K562 (cell line): ENCODE results near the gene PSAP. TPM values are rescaled to one million over a fixed set of nuclear protein-coding genes. Genes with fewer than 3 reads are reported as not detected.

Experiments
- ATAC-seq: fragments of 200-7000 bp; cut with Tn5 transposase; 3 replicates; pipeline ENCODE4 v1.9.1; 2020; ENCODE audit warnings: moderate library complexity
- BruUV-seq: library from RNA; stranded (reverse); fragments of 400-500 nt; replicated peaks from 2 replicates; lab custom pipeline; 2021; lab: Mats Ljungman, UMichigan
- CTCF ChIA-PET: fragments of 300-600 bp; formaldehyde crosslinking; extraction: SDS; loops from one replicate; lab custom pipeline; 2021; ENCODE audit warnings: low intra/inter-chr PET ratio; lab: Yijun Ruan, JAX
- POLR2A ChIA-PET: fragments of 300-600, 350-650 bp; sonication (Branson Sonifier 250); formaldehyde crosslinking; extraction: SDS; loops from one replicate; lab custom pipeline; 2021; ENCODE audit warnings: antibody characterized with exemption, inconsistent platforms; lab: Yijun Ruan, JAX
- DNase-seq, 4 experiments: peaks; one replicate each; pipeline versions ENCODE4 v3.0.0 to v3.0.0-alpha.2; 2011 to 2018; ENCODE audit warnings: low spot score in 3 of 4, mixed read lengths in 3 of 4; ENCODE audit errors: extremely low read depth in 1 of 4
- FAIRE-seq: peaks from 2 replicates; lab custom pipeline; 2011; peaks lifted over from hg19 to GRCh38; lab: Jason Lieb, UNC
- H2AFZ ChIP-seq: 2 replicates; pipeline ENCODE4 v1.6.0; 2011; ENCODE audit warnings: low read depth, low read length, control low read depth, inconsistent platforms
- H3K27ac ChIP-seq: fragments of 200-600 bp; 3 replicates; pipeline ENCODE4 v1.8.0; 2011; ENCODE audit warnings: low read depth, mild to moderate bottlenecking, control low read depth, inconsistent platforms, low read length, moderate library complexity, mixed read lengths; ENCODE audit errors: extremely low read depth
- H3K27me3 ChIP-seq, 2 experiments: fragments of 300-600 bp in 1 of 2; 2 replicates in 1 of 2; 3 replicates in 1 of 2; pipeline versions ENCODE4 v1.6.0 to v1.8.0; 2011; ENCODE audit warnings: inconsistent platforms in 2 of 2, low read length in 2 of 2, mild to moderate bottlenecking in 1 of 2, mixed read lengths in 1 of 2, moderate library complexity in 1 of 2; ENCODE audit not compliant: control insufficient read depth in 2 of 2, insufficient read depth in 2 of 2
- H3K36me3 ChIP-seq: fragments of 300-600 bp; 3 replicates; pipeline ENCODE4 v1.8.0; 2011; ENCODE audit warnings: mild to moderate bottlenecking, low read length, inconsistent platforms; ENCODE audit not compliant: control insufficient read depth, insufficient read depth
- H3K4me1 ChIP-seq, 2 experiments: fragments of 200-600 bp in 1 of 2; replicated peaks in 1 of 2; 2 replicates in 1 of 2; 3 replicates in 1 of 2; pipeline versions ENCODE4 v1.5.1 to v1.8.0; 2011; ENCODE audit warnings: inconsistent platforms in 2 of 2, low read length in 2 of 2, mild to moderate bottlenecking in 1 of 2, mixed read lengths in 1 of 2, moderate library complexity in 1 of 2; ENCODE audit not compliant: control insufficient read depth in 2 of 2, insufficient read depth in 2 of 2
- H3K4me2 ChIP-seq: 2 replicates; pipeline ENCODE4 v1.6.1; 2011; ENCODE audit warnings: low read length, control low read depth, inconsistent platforms, mixed read lengths; ENCODE audit not compliant: insufficient read depth
- H3K4me3 ChIP-seq: fragments of 200-600 bp; sonication (generic), shearing (Covaris generic); 2 replicates; pipeline ENCODE4 v1.5.1; 2016; ENCODE audit warnings: control low read depth, inconsistent platforms
- H3K79me2 ChIP-seq: fragments of 200-600 bp; 3 replicates; pipeline ENCODE4 v1.8.0; 2011; ENCODE audit warnings: low read length, inconsistent platforms; ENCODE audit not compliant: control insufficient read depth, insufficient read depth
- H3K9ac ChIP-seq, 2 experiments: 2 replicates each; pipeline versions ENCODE4 v1.6.0 to v1.6.1; 2011; ENCODE audit warnings: low read depth in 2 of 2, low read length in 2 of 2, control low read depth in 1 of 2, inconsistent platforms in 1 of 2, mild to moderate bottlenecking in 1 of 2, mixed read lengths in 1 of 2; ENCODE audit not compliant: insufficient read depth in 1 of 2
- H3K9me1 ChIP-seq: one replicate; pipeline ENCODE4 v1.6.0; 2011; ENCODE audit warnings: inconsistent platforms, mild to moderate bottlenecking, low read length, moderate library complexity; ENCODE audit not compliant: control insufficient read depth, insufficient read depth
- H3K9me3 ChIP-seq: replicated peaks from 2 replicates; pipeline ENCODE4 v1.5.1; 2011; ENCODE audit warnings: low read depth, low read length, inconsistent platforms; ENCODE audit not compliant: control insufficient read depth, insufficient read depth
- H4K20me1 ChIP-seq: replicated peaks from 2 replicates; pipeline ENCODE4 v1.6.1; 2011; ENCODE audit warnings: low read length, inconsistent platforms, mixed read lengths; ENCODE audit not compliant: control insufficient read depth, insufficient read depth
- CBX2 ChIP-seq: fragments of 200-600 bp; sonication (generic); IDR thresholded peaks from one replicate; pipeline ENCODE4 v1.6.1; 2012; ENCODE audit warnings: mild to moderate bottlenecking, low read length, inconsistent platforms; ENCODE audit not compliant: insufficient read depth, poor library complexity, severe bottlenecking
- CHD4 ChIP-seq: fragments of 200-600 bp; sonication (generic); IDR thresholded peaks from 3 replicates; pipeline ENCODE4 v1.6.1; 2012; ENCODE audit warnings: low read depth, mild to moderate bottlenecking, mixed read lengths, low read length, inconsistent platforms; ENCODE audit not compliant: insufficient read depth, insufficient replicate concordance, poor library complexity, severe bottlenecking
- DACH1 ChIP-seq: fragments of 450-650 bp; IDR thresholded peaks from 2 replicates; pipeline ENCODE4 v1.6.1; 2018; ENCODE audit not compliant: partially characterized antibody
- HMBOX1 ChIP-seq: sonication (generic); IDR thresholded peaks from 2 replicates; pipeline ENCODE4 v1.6.1; 2016
- HMGN3 ChIP-seq: IDR thresholded peaks from 2 replicates; pipeline ENCODE4 v1.6.1; 2011; ENCODE audit warnings: borderline replicate concordance, low read depth, mild to moderate bottlenecking, mixed read lengths, low read length; ENCODE audit not compliant: insufficient read length; ENCODE audit errors: extremely low read depth
- PRPF4 ChIP-seq: fragments of 200-400 bp; formaldehyde crosslinking; IDR thresholded peaks from one replicate; pipeline ENCODE4 v1.6.1; 2017; ENCODE audit warnings: low read length, low read depth, mild to moderate bottlenecking; ENCODE audit not compliant: insufficient read depth, poor library complexity, severe bottlenecking
- SMARCC2 ChIP-seq: fragments of 450-650 bp; IDR thresholded peaks from 2 replicates; pipeline ENCODE4 v1.6.1; 2017; ENCODE audit warnings: antibody characterized with exemption, moderate library complexity, mild to moderate bottlenecking, low read depth
- SOX6 ChIP-seq: fragments of 450-650 bp; IDR thresholded peaks from 2 replicates; pipeline ENCODE4 v1.6.1; 2014; ENCODE audit warnings: mild to moderate bottlenecking
- TCF3 ChIP-seq: sonication (generic); formaldehyde crosslinking; IDR thresholded peaks from 2 replicates; pipeline ENCODE4 v1.4.0; 2020; ENCODE audit warnings: mild to moderate bottlenecking, missing genetic modification reagents
- U2AF2 ChIP-seq: fragments of 200-400 bp; formaldehyde crosslinking; optimal IDR thresholded peaks from 2 replicates; pipeline ENCODE3; 2017; ENCODE audit warnings: low read depth, mild to moderate bottlenecking, low read length
- ZMIZ1 ChIP-seq, 2 experiments: fragments of 150-350 bp in 1 of 2; IDR thresholded peaks; 2 replicates each; pipeline ENCODE4 v1.6.1; 2012 to 2016; ENCODE audit warnings: low read depth in 2 of 2, low read length in 2 of 2, mild to moderate bottlenecking in 1 of 2, moderate library complexity in 1 of 2
- ZNF584 ChIP-seq: fragments of 200-800 bp; sonication (Bioruptor generic); IDR thresholded peaks from 2 replicates; pipeline ENCODE4 v1.6.1; 2016; ENCODE audit warnings: low read depth, mild to moderate bottlenecking, missing genetic modification characterization, missing compliant biosample characterization
- whole genome bisulfite sequencing: fragments of 100-300 bp; shearing (Covaris generic); methylation state at CpG from one replicate; pipeline ENCODE4 v1.1.6; 2016; ENCODE audit warnings: low coverage, mixed read lengths; ENCODE audit not compliant: insufficient coverage; ENCODE audit errors: missing lambda C conversion rate; 5-methylcytosine and 5-hydroxymethylcytosine counted together
- in situ Hi-C: fragments of 300-500 bp; cut with MboI; formaldehyde crosslinking; loops from 4 replicates; pipeline ENCODE4 v1.15.0; 2018; ENCODE audit warnings: inconsistent platforms, mixed read lengths
- intact Hi-C: fragments of 100-400 bp; cut with micrococcal nuclease; formaldehyde crosslinking; loops from 2 replicates; pipeline ENCODE4 v1.14.2; 2022
- polyA plus RNA-seq, 8 experiments: library from polyadenylated mRNA; depleted of rRNA in 4 of 8; stranded (reverse) in 5 of 8; unstranded in 3 of 8; fragments of >200 nt; fragmentation: Nextera tagmentation in 2 of 8; fragmentation: Illumina TruSeq in 1 of 8; extraction: Ambion mirVana in 2 of 8; extraction: Trizol in 1 of 8; gene quantifications; 2 replicates each; pipeline versions ENCODE4 v1.2.1 to v1.2.3, GENCODE V29; 2011 to 2014; ENCODE audit warnings: inconsistent platforms in 1 of 8, missing spikeins in 1 of 8
- total RNA-seq, 7 experiments: library from RNA; depleted of rRNA in 6 of 7; stranded (reverse); fragments of >200 nt in 6 of 7; fragmentation: Illumina TruSeq in 2 of 7; extraction: Trizol in 2 of 7; gene quantifications; 2 replicates each; pipeline versions ENCODE4 v1.2.1 to v1.2.3, GENCODE V29; 2011 to 2021; ENCODE audit warnings: low replicate concordance in 1 of 7

Gene PSAP
- total and polyA plus RNA-seq, 9 of the 15 experiments (the other 6 are each of a cell fraction or from before 2014, with no cell fraction given) = 245 to 700 (median 429) TPM

- intact Hi-C loops = loop anchor here (2.0 kb wide), 2 partner anchors 29 to 39 kb away; partner anchors contain the start of gene PSAP
- DNase-seq = peak in 1 of 4 experiments; percentile 43
- peak overlapping the region; percentile 76; the same call in 2 of the 3 replicates for H3K27ac ChIP-seq
- no peaks in the 10 kb centered on the region for H3K36me3 ChIP-seq
- BruUV-seq = no TSS peak
- no peaks in the 10 kb centered on the region for H3K9me1 ChIP-seq
- H3K4me3 ChIP-seq = peak overlapping the region; percentile 47
- no peak for FAIRE-seq
- peak; percentile 19 for ATAC-seq
- H3K4me1 ChIP-seq = peaks cover 26 to 41% of the 10 kb centered on the region in 2 experiments
- H3K27me3 ChIP-seq = no peaks in the 10 kb centered on the region
- H3K9me3 ChIP-seq = no peaks in the 10 kb centered on the region
- H3K9ac ChIP-seq = peak overlapping the region; percentile 71 to 93
- CTCF ChIA-PET = no interaction called here
- in situ Hi-C loops = loop anchor here (5.0 kb wide), 1 partner anchor 52 kb away; no protein-coding TSS in a partner anchor
- no peaks in the 10 kb centered on the region for H3K79me2 ChIP-seq
- 24% methylated on average over 9 of the region's 9 CpGs for WGBS
- H4K20me1 ChIP-seq = no peaks in the 10 kb centered on the region
- H2AFZ ChIP-seq = peak overlapping the region; percentile 99
- H3K4me2 ChIP-seq = peak overlapping the region; percentile 93
- POLR2A ChIA-PET = interaction anchor here (0.6 to 1.3 kb wide), 7 partner anchors 17 to 417 kb away, joined by 3 to 5 read pairs (median 4); partner anchors contain the start of gene PSAP
- no peak for TF ChIP-seq HMBOX1
- TF ChIP-seq ZNF584 (CRISPR knock-in tag) = 0 out of 2 replicates have a peak, but pooled peaks have one; percentile 9
- no peak for TF ChIP-seq PRPF4
- no peak for TF ChIP-seq SMARCC2
- TF ChIP-seq CHD4 = peak; percentile 19
- no peak for TF ChIP-seq CBX2
- no peak for TF ChIP-seq HMGN3
- no peak for TF ChIP-seq TCF3 (CRISPR knock-in tag)
- no peak for TF ChIP-seq DACH1
- TF ChIP-seq ZMIZ1 (IDR thresholded peaks at IDR 0.05; ENCODE audit: low read depth in 2 of 2, low read length in 2 of 2) = no peak
- no peak for TF ChIP-seq SOX6
- TF ChIP-seq U2AF2 = no peak
Measured at GRCh38 chr10:71889388-71889987, 38.4 kb upstream of the PSAP start.
